H9 (cell line): ENCODE measurements around the gene PAXX. TPM values are rescaled to one million over a fixed set of nuclear protein-coding genes. Genes with fewer than 3 reads are reported as not detected.
A peak's percentile ranks its signal among the peaks of the same experiment; 100 is the strongest.

Source experiments
- DNase-seq: peaks from one replicate; pipeline ENCODE4 v3.0.0-alpha.2; 2017
- H2AFZ ChIP-seq: one replicate; pipeline ENCODE4 v1.6.1; 2013; ENCODE audit warnings: mild to moderate bottlenecking, low read length, control low read depth, moderate library complexity
- H2AK5ac ChIP-seq: 2 replicates; pipeline ENCODE4 v1.6.1; 2013; ENCODE audit warnings: low read length, control low read depth, mixed read lengths; ENCODE audit not compliant: insufficient read length
- H2BK120ac ChIP-seq: one replicate; pipeline ENCODE4 v1.6.1; 2013; ENCODE audit warnings: low read depth, mild to moderate bottlenecking, low read length, control low read depth, inconsistent platforms; ENCODE audit not compliant: poor library complexity, severe bottlenecking
- H2BK12ac ChIP-seq: 2 replicates; pipeline ENCODE4 v1.6.1; 2013; ENCODE audit warnings: low read length, control low read depth, mixed read lengths, low read depth; ENCODE audit not compliant: insufficient read length
- H2BK15ac ChIP-seq: 2 replicates; pipeline ENCODE4 v1.6.1; 2013; ENCODE audit warnings: low read depth, low read length, control low read depth
- H2BK20ac ChIP-seq: one replicate; pipeline ENCODE4 v1.6.1; 2013; ENCODE audit warnings: low read depth, mild to moderate bottlenecking, low read length, control low read depth, inconsistent platforms; ENCODE audit not compliant: poor library complexity, severe bottlenecking
- H2BK5ac ChIP-seq: 2 replicates; pipeline ENCODE4 v1.6.1; 2013; ENCODE audit warnings: low read length, control low read depth, mixed read lengths; ENCODE audit not compliant: insufficient read length
- H3K14ac ChIP-seq: 2 replicates; pipeline ENCODE4 v1.6.1; 2013; ENCODE audit warnings: low read length, control low read depth; ENCODE audit not compliant: insufficient read depth
- H3K18ac ChIP-seq: 2 replicates; pipeline ENCODE4 v1.6.1; 2013; ENCODE audit warnings: low read depth, mild to moderate bottlenecking, mixed read lengths, low read length, control low read depth; ENCODE audit not compliant: insufficient read length
- H3K23ac ChIP-seq: 2 replicates; pipeline ENCODE4 v1.6.1; 2013; ENCODE audit warnings: low read length, control low read depth, mixed read lengths, low read depth; ENCODE audit not compliant: insufficient read length
- H3K23me2 ChIP-seq: 2 replicates; pipeline ENCODE4 v1.6.1; 2013; ENCODE audit warnings: low read depth, mild to moderate bottlenecking, mixed read lengths, low read length, control low read depth; ENCODE audit not compliant: insufficient read length, poor library complexity, severe bottlenecking
- H3K27ac ChIP-seq: 2 replicates; pipeline ENCODE4 v1.5.1; 2013; ENCODE audit warnings: low read length, control low read depth, mixed read lengths, low read depth; ENCODE audit not compliant: insufficient read length
- H3K27me3 ChIP-seq: 2 replicates; pipeline ENCODE4 v1.6.1; 2013; ENCODE audit warnings: low read length, control low read depth, inconsistent platforms; ENCODE audit not compliant: insufficient read depth
- H3K4ac ChIP-seq: 2 replicates; pipeline ENCODE4 v1.6.1; 2013; ENCODE audit warnings: low read depth, mild to moderate bottlenecking, control low read depth, inconsistent platforms, low read length, moderate library complexity
- H3K4me1 ChIP-seq: 2 replicates; pipeline ENCODE4 v1.6.1; 2013; ENCODE audit warnings: low read length, control low read depth, inconsistent platforms; ENCODE audit not compliant: insufficient read depth
- H3K4me2 ChIP-seq: 2 replicates; pipeline ENCODE4 v1.6.1; 2013; ENCODE audit warnings: low read length, control low read depth, mixed read lengths; ENCODE audit not compliant: insufficient read length, insufficient read depth
- H3K56ac ChIP-seq: 2 replicates; pipeline ENCODE4 v1.6.1; 2013; ENCODE audit warnings: low read depth, mild to moderate bottlenecking, mixed read lengths, low read length, control low read depth; ENCODE audit not compliant: insufficient read length
- H3K79me1 ChIP-seq: 2 replicates; pipeline ENCODE4 v1.6.1; 2013; ENCODE audit warnings: low read depth, mild to moderate bottlenecking, moderate library complexity, low read length, control low read depth, inconsistent platforms; ENCODE audit not compliant: insufficient read depth, poor library complexity, severe bottlenecking
- H3K79me2 ChIP-seq: 2 replicates; pipeline ENCODE4 v1.6.1; 2013; ENCODE audit warnings: low read length, control low read depth, inconsistent platforms; ENCODE audit not compliant: insufficient read depth
- H3K9ac ChIP-seq: 2 replicates; pipeline ENCODE4 v1.6.1; 2013; ENCODE audit warnings: low read length, control low read depth, mixed read lengths; ENCODE audit not compliant: insufficient read length; ENCODE audit errors: extremely low read depth
- H3K9me3 ChIP-seq: one replicate; pipeline ENCODE4 v1.6.1; 2013; ENCODE audit warnings: low read depth, low read length, inconsistent platforms; ENCODE audit not compliant: control insufficient read depth
- H3T11ph ChIP-seq: one replicate; pipeline ENCODE4 v1.6.1; 2013; ENCODE audit warnings: mild to moderate bottlenecking, low read length, control low read depth, inconsistent platforms
- H4K20me1 ChIP-seq: one replicate; pipeline ENCODE4 v1.6.1; 2013; ENCODE audit not compliant: control insufficient read depth, insufficient read length, insufficient read depth
- H4K5ac ChIP-seq: 2 replicates; pipeline ENCODE4 v1.6.1; 2013; ENCODE audit warnings: low read depth, mild to moderate bottlenecking, mixed read lengths, low read length, control low read depth; ENCODE audit not compliant: insufficient read length
- H4K8ac ChIP-seq: replicated peaks from 2 replicates; pipeline ENCODE4 v1.6.1; 2013; ENCODE audit warnings: low read length, control low read depth, mixed read lengths, low read depth; ENCODE audit not compliant: insufficient read length
- H4K91ac ChIP-seq: 2 replicates; pipeline ENCODE4 v1.6.1; 2013; ENCODE audit warnings: low read depth, mild to moderate bottlenecking, moderate library complexity, mixed read lengths, low read length, control low read depth; ENCODE audit not compliant: insufficient read length
- H3K27ac Mint-ChIP-seq, 3 experiments: 2 replicates in 2 of 3; 3 replicates in 1 of 3; pipeline ENCODE4 v1.8.0; 2020 to 2021; ENCODE audit warnings: mixed read lengths in 3 of 3, mild to moderate bottlenecking in 1 of 3, moderate library complexity in 1 of 3
- H3K27me3 Mint-ChIP-seq: 2 replicates; pipeline ENCODE4 v1.8.0; 2021; ENCODE audit warnings: low read depth, mild to moderate bottlenecking, moderate library complexity, mixed read lengths
- H3K36me3 Mint-ChIP-seq, 3 experiments: 2 replicates in 2 of 3; 3 replicates in 1 of 3; pipeline ENCODE4 v1.8.0; 2020 to 2021; ENCODE audit warnings: low read depth in 3 of 3, mixed read lengths in 3 of 3; ENCODE audit not compliant: insufficient read depth in 1 of 3
- H3K4me1 Mint-ChIP-seq, 2 experiments: 2 replicates each; pipeline ENCODE4 v1.8.0; 2020; ENCODE audit warnings: mixed read lengths in 2 of 2
- H3K4me3 Mint-ChIP-seq, 2 experiments: 2 replicates in 1 of 2; 3 replicates in 1 of 2; pipeline ENCODE4 v1.8.0; 2020 to 2021; ENCODE audit warnings: mild to moderate bottlenecking in 2 of 2, mixed read lengths in 2 of 2, moderate library complexity in 1 of 2
- H3K9me3 Mint-ChIP-seq, 2 experiments: 2 replicates in 1 of 2; 3 replicates in 1 of 2; pipeline ENCODE4 v1.8.0; 2020; ENCODE audit warnings: mild to moderate bottlenecking in 2 of 2, mixed read lengths in 2 of 2, moderate library complexity in 1 of 2
- WGBS: extraction: QIAGEN DNeasy Blood & Tissue Kit; methylation state at CpG from one replicate; pipeline ENCODE4 v1.1.7; 2013; ENCODE audit warnings: missing lambda C conversion rate, low lambda C conversion rate, mixed read lengths; ENCODE audit not compliant: insufficient read length; ENCODE audit errors: extremely low coverage; 5-methylcytosine and 5-hydroxymethylcytosine counted together
- total RNA-seq: library from RNA; stranded (reverse); gene quantifications from 2 replicates; pipeline ENCODE4 v1.2.1, GENCODE V29; 2021
- TF ChIP-seq, protein P1 (sequence below): fragments of 200-600 bp; sonication (generic); conservative IDR thresholded peaks from 3 replicates; pipeline ENCODE4 v1.8.0; 2021; ENCODE audit warnings: antibody characterized with exemption, mild to moderate bottlenecking

PAXX gene
- total RNA-seq, 1 experiment from 2014 or later, result 51.2 TPM

- H3K36me3 Mint-ChIP-seq, result peaks cover 0 to 2% (median 0%) of the 10 kb centered on the region in 3 experiments; a peak in 2 of 7 replicates
- Histone ChIP-seq H3K4ac (no peak overlapping the region), H2BK15ac (no peak overlapping the region), H2BK12ac (no peak overlapping the region), H3K79me1 (no peaks in the 10 kb centered on the region), H2AFZ (no peak overlapping the region), H4K20me1 (no peaks in the 10 kb centered on the region), H3K23ac (no peak overlapping the region), H3K9me3 (no peaks in the 10 kb centered on the region), H3K18ac (no peak overlapping the region), H3K79me2 (no peaks in the 10 kb centered on the region), H3K27ac (no peak overlapping the region), H4K8ac (no peak overlapping the region), H3K14ac (no peak overlapping the region), H4K5ac (no peak overlapping the region), H3T11ph (no peak overlapping the region), H2BK120ac (no peak overlapping the region), H3K4me1 (no peaks in the 10 kb centered on the region), H3K23me2 (peaks cover 8% of the 10 kb centered on the region), H3K27me3 (no peaks in the 10 kb centered on the region), H4K91ac (no peak overlapping the region), H3K4me2 (no peak overlapping the region), H2BK20ac (no peak overlapping the region), H3K56ac (no peak overlapping the region), H2BK5ac (no peak overlapping the region), H2AK5ac (no peak overlapping the region), H3K9ac (no peak overlapping the region)
- H3K27me3 Mint-ChIP-seq, result no peaks in the 10 kb centered on the region
- WGBS, result no CpG with 5 or more reads among the region's 15 CpGs
- H3K27ac Mint-ChIP-seq, result no peak overlapping the region
- peak; percentile 77 for DNase-seq
- no peaks in the 10 kb centered on the region for H3K9me3 Mint-ChIP-seq
- H3K4me3 Mint-ChIP-seq, result peak overlapping the region; percentile 68 to 74; a peak in 4 of 5 replicates
- TF ChIP-seq, protein P1, sequence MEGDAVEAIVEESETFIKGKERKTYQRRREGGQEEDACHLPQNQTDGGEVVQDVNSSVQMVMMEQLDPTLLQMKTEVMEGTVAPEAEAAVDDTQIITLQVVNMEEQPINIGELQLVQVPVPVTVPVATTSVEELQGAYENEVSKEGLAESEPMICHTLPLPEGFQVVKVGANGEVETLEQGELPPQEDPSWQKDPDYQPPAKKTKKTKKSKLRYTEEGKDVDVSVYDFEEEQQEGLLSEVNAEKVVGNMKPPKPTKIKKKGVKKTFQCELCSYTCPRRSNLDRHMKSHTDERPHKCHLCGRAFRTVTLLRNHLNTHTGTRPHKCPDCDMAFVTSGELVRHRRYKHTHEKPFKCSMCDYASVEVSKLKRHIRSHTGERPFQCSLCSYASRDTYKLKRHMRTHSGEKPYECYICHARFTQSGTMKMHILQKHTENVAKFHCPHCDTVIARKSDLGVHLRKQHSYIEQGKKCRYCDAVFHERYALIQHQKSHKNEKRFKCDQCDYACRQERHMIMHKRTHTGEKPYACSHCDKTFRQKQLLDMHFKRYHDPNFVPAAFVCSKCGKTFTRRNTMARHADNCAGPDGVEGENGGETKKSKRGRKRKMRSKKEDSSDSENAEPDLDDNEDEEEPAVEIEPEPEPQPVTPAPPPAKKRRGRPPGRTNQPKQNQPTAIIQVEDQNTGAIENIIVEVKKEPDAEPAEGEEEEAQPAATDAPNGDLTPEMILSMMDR, result peak; percentile 72
- peaks cover 10 to 18% of the 10 kb centered on the region in 2 experiments for H3K4me1 Mint-ChIP-seq
These were observed 44.2 kb upstream of the PAXX start for GRCh38 chr9:136947955-136948510.
